Thyroid gland (tissue), 4 donors: ENCODE results near the gene TH.

ENCODE experiments used
- CTCF ChIP-seq, 6 experiments: fragments of 200-600 bp in 3 of 6; fragments of 450-650 bp in 3 of 6; sonication (generic) in 3 of 6; IDR thresholded peaks; one replicate each; pipeline ENCODE4 v1.5.1; 2016 to 2019; ENCODE audit warnings: antibody characterized with exemption in 6 of 6, mild to moderate bottlenecking in 2 of 6, inconsistent platforms in 1 of 6, moderate library complexity in 1 of 6
- POLR2A ChIP-seq, 2 donors: fragments of 450-650 bp; IDR thresholded peaks; one replicate each; pipeline ENCODE4 v1.6.1; 2017; ENCODE audit warnings: antibody characterized with exemption in 2 of 2, mild to moderate bottlenecking in 2 of 2, moderate library complexity in 1 of 2

- TF ChIP-seq POLR2A (IDR thresholded peaks at IDR 0.05), result no peak
- TF ChIP-seq CTCF (IDR thresholded peaks at IDR 0.05), result no peak
Observed at GRCh38 chr11:2143799-2144543, 27.6 kb downstream of the TH start.
